C4-2B (cell line): ENCODE measurements around the gene VPS33A.

Experiments
- CTCF ChIP-seq: fragments of 450-650 bp; conservative IDR thresholded peaks from 2 replicates; pipeline ENCODE4 v1.5.1; 2017; ENCODE audit warnings: mild to moderate bottlenecking
- ZFX ChIP-seq: fragments of 450-650 bp; IDR thresholded peaks from 2 replicates; pipeline ENCODE4 v1.6.1; 2017

GRCh38 chr12:122311696-122312095 lies 45.4 kb upstream of the VPS33A start:
- TF ChIP-seq CTCF (no peak), ZFX (no peak)
